ENCODE data around the gene R3HDM1. TPM values are rescaled to one million over a fixed set of nuclear protein-coding genes. Genes with fewer than 3 reads are reported as not detected.
A peak's percentile ranks its signal among the peaks of the same experiment; 100 is the strongest.
"Not testable (repeated sequence)": the region's sequence is repeated elsewhere in the genome, so short reads cannot be mapped to it uniquely, and the experiment has no call there.

The R3HDM1 gene
- total RNA-seq, 1 donor from 2014 or later = 6.6 TPM

GRCh38 chr2:135641156-135642068, 110.1 kb downstream of the R3HDM1 start:
- DNase-seq (ENCODE audit: low read depth, low spot score) = no peak

GRCh38 chr2:135647836-135648579, 116.7 kb downstream of the R3HDM1 start:
- DNase-seq (ENCODE audit: low read depth, low spot score) = no peak

- no peak for DNase-seq (ENCODE audit: low read depth, low spot score)
These were observed 119.4 kb downstream of the R3HDM1 start for GRCh38 chr2:135650721-135651120.

- no peak for DNase-seq (ENCODE audit: low read depth, low spot score)
These were observed 120.4 kb downstream of the R3HDM1 start for GRCh38 chr2:135651717-135652116.

GRCh38 chr2:135654239-135654638, 123.0 kb downstream of the R3HDM1 start:
- not testable (repeated sequence) for DNase-seq (ENCODE audit: low read depth, low spot score)

GRCh38 chr2:135657806-135658582, 126.7 kb downstream of the R3HDM1 start:
- DNase-seq (ENCODE audit: low read depth, low spot score) = no peak

- DNase-seq (ENCODE audit: low read depth, low spot score) = no peak
These were observed 130.8 kb downstream of the R3HDM1 start for GRCh38 chr2:135662088-135662487.

- DNase-seq (ENCODE audit: low read depth, low spot score) = no peak
These were observed 131.9 kb downstream of the R3HDM1 start for GRCh38 chr2:135663148-135663700.

GRCh38 chr2:135664623-135665068, 133.4 kb downstream of the R3HDM1 start:
- no peak for DNase-seq (ENCODE audit: low read depth, low spot score)

GRCh38 chr2:135667045-135667444, 135.8 kb downstream of the R3HDM1 start:
- DNase-seq (ENCODE audit: low read depth, low spot score) = no peak

GRCh38 chr2:135674453-135674852, 143.2 kb downstream of the R3HDM1 start:
- no peak for DNase-seq (ENCODE audit: low read depth, low spot score)

- no peak for DNase-seq (ENCODE audit: low read depth, low spot score)
These were observed 144.7 kb downstream of the R3HDM1 start for GRCh38 chr2:135676031-135676430.

- DNase-seq (ENCODE audit: low read depth, low spot score) = no peak
These were observed 147.8 kb downstream of the R3HDM1 start for GRCh38 chr2:135679125-135679524.

GRCh38 chr2:135685361-135685760, 154.1 kb downstream of the R3HDM1 start:
- no peak for DNase-seq (ENCODE audit: low read depth, low spot score)

- DNase-seq (ENCODE audit: low read depth, low spot score) = no peak
These were observed 157.7 kb downstream of the R3HDM1 start for GRCh38 chr2:135688978-135689377.

GRCh38 chr2:135689679-135690078, 158.4 kb downstream of the R3HDM1 start:
- DNase-seq (ENCODE audit: low read depth, low spot score) = no peak

GRCh38 chr2:135694711-135695110, 163.4 kb downstream of the R3HDM1 start:
- peak; percentile 36 for DNase-seq (ENCODE audit: low read depth, low spot score)

GRCh38 chr2:135698838-135699237, 167.6 kb downstream of the R3HDM1 start:
- DNase-seq (ENCODE audit: low read depth, low spot score) = no peak

GRCh38 chr2:135701442-135701841, 170.2 kb downstream of the R3HDM1 start:
- DNase-seq (ENCODE audit: low read depth, low spot score) = no peak

- no peak for DNase-seq (ENCODE audit: low read depth, low spot score)
These were observed 172.0 kb downstream of the R3HDM1 start for GRCh38 chr2:135703300-135703699.

GRCh38 chr2:135704075-135704474, 172.8 kb downstream of the R3HDM1 start:
- not testable (repeated sequence) for DNase-seq (ENCODE audit: low read depth, low spot score)
